OCI-LY7 (cell line): ENCODE measurements around the gene DCLK3. TPM values are rescaled to one million over a fixed set of nuclear protein-coding genes. Genes with fewer than 3 reads are reported as not detected.

Source experiments
- BruUV-seq: library from RNA; stranded (reverse); fragments of 400-500 nt; replicated peaks from 2 replicates; lab custom pipeline; 2021; lab: Mats Ljungman, UMichigan
- CTCF ChIA-PET: fragments of 300-600 bp; sonication (Branson Sonifier 250); formaldehyde crosslinking; loops from one replicate; lab custom pipeline; 2022; ENCODE audit warnings: antibody characterized with exemption; ENCODE audit not compliant: unreplicated experiment; lab: Charles Lee
- POLR2A ChIA-PET: fragments of 300-600 bp; sonication (Branson Sonifier 250); formaldehyde crosslinking; loops from one replicate; lab custom pipeline; 2022; ENCODE audit warnings: antibody characterized with exemption; lab: Charles Lee
- DNase-seq: peaks from one replicate; pipeline ENCODE4 v3.0.0-alpha.2; 2015; ENCODE audit warnings: low spot score
- H2AFZ ChIP-seq: fragments of 200-600 bp; sonication (generic), shearing (Covaris generic); 2 replicates; pipeline ENCODE4 v1.6.1; 2014; ENCODE audit warnings: mild to moderate bottlenecking, antibody characterized with exemption, low read length, moderate library complexity
- H3K27ac ChIP-seq: fragments of 200-600 bp; sonication (generic); 2 replicates; pipeline ENCODE4 v1.5.1; 2014; ENCODE audit warnings: mixed run types, low read depth, mild to moderate bottlenecking, moderate library complexity, low read length, inconsistent platforms; ENCODE audit not compliant: poor library complexity, severe bottlenecking
- H3K36me3 ChIP-seq: fragments of 200-600 bp; sonication (generic); 2 replicates; pipeline ENCODE4 v1.6.1; 2014; ENCODE audit warnings: mild to moderate bottlenecking, antibody characterized with exemption, low read length, moderate library complexity, mixed read lengths; ENCODE audit not compliant: insufficient read depth
- H3K4me1 ChIP-seq: fragments of 200-600 bp; sonication (generic); 2 replicates; pipeline ENCODE4 v1.5.1; 2014; ENCODE audit warnings: mild to moderate bottlenecking, low read length; ENCODE audit not compliant: insufficient read depth, poor library complexity, severe bottlenecking
- H3K4me2 ChIP-seq: fragments of 200-600 bp; sonication (generic); 2 replicates; pipeline ENCODE4 v1.6.1; 2014; ENCODE audit warnings: mild to moderate bottlenecking, low read length
- H3K4me3 ChIP-seq: fragments of 200-600 bp; sonication (generic); 2 replicates; pipeline ENCODE4 v1.5.1; 2014; ENCODE audit warnings: mild to moderate bottlenecking, low read depth, low read length; ENCODE audit not compliant: poor library complexity, severe bottlenecking
- H3K79me2 ChIP-seq: fragments of 200-600 bp; sonication (generic); 2 replicates; pipeline ENCODE4 v1.6.1; 2016; ENCODE audit warnings: low read depth, mild to moderate bottlenecking, low read length, moderate library complexity, mixed read lengths; ENCODE audit not compliant: insufficient read depth
- H3K9me2 ChIP-seq: fragments of 200-600 bp; sonication (generic); 2 replicates; pipeline ENCODE4 v1.6.1; 2016; ENCODE audit warnings: mild to moderate bottlenecking, low read length, mixed read lengths; ENCODE audit not compliant: insufficient read depth
- H3K9me3 ChIP-seq: fragments of 200-600 bp; sonication (generic); 2 replicates; pipeline ENCODE4 v1.6.1; 2014; ENCODE audit warnings: mild to moderate bottlenecking, mixed run types, low read length, mixed read lengths
- H4K20me1 ChIP-seq: fragments of 200-600 bp; sonication (generic); 2 replicates; pipeline ENCODE4 v1.6.1; 2014; ENCODE audit warnings: mild to moderate bottlenecking, antibody characterized with exemption, low read length, moderate library complexity, mixed read lengths; ENCODE audit not compliant: insufficient read depth
- CTCF ChIP-seq: fragments of 200-600 bp; sonication (generic); conservative IDR thresholded peaks from 2 replicates; pipeline ENCODE4 v1.5.1; 2014; ENCODE audit warnings: mild to moderate bottlenecking, antibody characterized with exemption, low read length, moderate library complexity, mixed read lengths
- EZH2phosphoT487 ChIP-seq: fragments of 200-600 bp; sonication (generic); IDR thresholded peaks from 2 replicates; pipeline ENCODE4 v1.6.1; 2018; ENCODE audit warnings: low read depth, borderline replicate concordance, mild to moderate bottlenecking, mixed run types, antibody characterized with exemption, low read length, moderate library complexity, mixed read lengths
- intact Hi-C: fragments of 100-400 bp; cut with micrococcal nuclease; formaldehyde crosslinking; loops from one replicate; pipeline ENCODE4 v1.10.0; 2022; ENCODE audit not compliant: unreplicated experiment
- total RNA-seq, 2 experiments: library from RNA; depleted of rRNA in 1 of 2; stranded (reverse); fragments of >200 nt in 1 of 2; shearing (Covaris generic) in 1 of 2; gene quantifications; 2 replicates each; pipeline ENCODE4 v1.2.3, GENCODE V29; 2014 to 2022

The DCLK3 gene
- total RNA-seq, 2 experiments from 2014 or later, result not detected

- H3K4me3 ChIP-seq, result no peak overlapping the region
- no peaks in the 10 kb centered on the region for H3K9me2 ChIP-seq
- BruUV-seq, result no TSS peak
- no peak overlapping the region for H2AFZ ChIP-seq
- TF ChIP-seq CTCF (no peak), EZH2phosphoT487 (no peak)
- peaks cover 22% of the 10 kb centered on the region; the same call in 1 of the 2 replicates for H3K9me3 ChIP-seq
- H3K4me2 ChIP-seq, result no peak overlapping the region
- no peak for DNase-seq
- H4K20me1 ChIP-seq, result no peaks in the 10 kb centered on the region
- no peaks in the 10 kb centered on the region for H3K4me1 ChIP-seq
- intact Hi-C loops, result no loop called here
- no peaks in the 10 kb centered on the region for H3K79me2 ChIP-seq
- no peak overlapping the region for H3K27ac ChIP-seq
- no peaks in the 10 kb centered on the region for H3K36me3 ChIP-seq
- POLR2A ChIA-PET, result no interaction called here
- CTCF ChIA-PET, result no interaction called here
Observed at GRCh38 chr3:36674816-36675215, 89.5 kb downstream of the DCLK3 start.

GRCh38 chr3:36669764-36670163, 94.6 kb downstream of the DCLK3 start:
- no peak overlapping the region for H2AFZ ChIP-seq
- H3K27ac ChIP-seq, result no peak overlapping the region
- ChIA-PET CTCF (no interaction called here), POLR2A (interaction anchor here (0.8 kb wide), 1 partner anchor 134 kb away, joined by 4 read pairs; no protein-coding TSS in a partner anchor)
- intact Hi-C loops, result no loop called here
- H3K9me3 ChIP-seq, result no peaks in the 10 kb centered on the region
- H3K4me3 ChIP-seq, result no peak overlapping the region
- H4K20me1 ChIP-seq, result no peaks in the 10 kb centered on the region
- no peaks in the 10 kb centered on the region for H3K9me2 ChIP-seq
- no peak for DNase-seq
- BruUV-seq, result no TSS peak
- no peak overlapping the region for H3K4me2 ChIP-seq
- no peak for TF ChIP-seq EZH2phosphoT487
- TF ChIP-seq CTCF, result no peak
- H3K36me3 ChIP-seq, result no peaks in the 10 kb centered on the region
- H3K79me2 ChIP-seq, result no peaks in the 10 kb centered on the region
- no peaks in the 10 kb centered on the region for H3K4me1 ChIP-seq

GRCh38 chr3:36666166-36666565, 98.2 kb downstream of the DCLK3 start:
- Histone ChIP-seq H3K4me1 (no peaks in the 10 kb centered on the region), H3K27ac (no peak overlapping the region), H4K20me1 (no peaks in the 10 kb centered on the region), H3K36me3 (no peaks in the 10 kb centered on the region), H3K9me2 (no peaks in the 10 kb centered on the region), H2AFZ (no peak overlapping the region), H3K4me3 (no peak overlapping the region), H3K4me2 (no peak overlapping the region), H3K79me2 (no peaks in the 10 kb centered on the region), H3K9me3 (no peaks in the 10 kb centered on the region)
- BruUV-seq, result no TSS peak
- TF ChIP-seq CTCF (no peak), EZH2phosphoT487 (no peak)
- DNase-seq, result no peak
- POLR2A ChIA-PET, result no interaction called here
- CTCF ChIA-PET, result no interaction called here
- intact Hi-C loops, result no loop called here
